Measurements from ENCODE around the gene TMEM192.
A peak's percentile ranks its signal among the peaks of the same experiment; 100 is the strongest.
"Not testable (repeated sequence)": the region's sequence is repeated elsewhere in the genome, so short reads cannot be mapped to it uniquely, and the experiment has no call there.

TMEM192 gene

DNA sequence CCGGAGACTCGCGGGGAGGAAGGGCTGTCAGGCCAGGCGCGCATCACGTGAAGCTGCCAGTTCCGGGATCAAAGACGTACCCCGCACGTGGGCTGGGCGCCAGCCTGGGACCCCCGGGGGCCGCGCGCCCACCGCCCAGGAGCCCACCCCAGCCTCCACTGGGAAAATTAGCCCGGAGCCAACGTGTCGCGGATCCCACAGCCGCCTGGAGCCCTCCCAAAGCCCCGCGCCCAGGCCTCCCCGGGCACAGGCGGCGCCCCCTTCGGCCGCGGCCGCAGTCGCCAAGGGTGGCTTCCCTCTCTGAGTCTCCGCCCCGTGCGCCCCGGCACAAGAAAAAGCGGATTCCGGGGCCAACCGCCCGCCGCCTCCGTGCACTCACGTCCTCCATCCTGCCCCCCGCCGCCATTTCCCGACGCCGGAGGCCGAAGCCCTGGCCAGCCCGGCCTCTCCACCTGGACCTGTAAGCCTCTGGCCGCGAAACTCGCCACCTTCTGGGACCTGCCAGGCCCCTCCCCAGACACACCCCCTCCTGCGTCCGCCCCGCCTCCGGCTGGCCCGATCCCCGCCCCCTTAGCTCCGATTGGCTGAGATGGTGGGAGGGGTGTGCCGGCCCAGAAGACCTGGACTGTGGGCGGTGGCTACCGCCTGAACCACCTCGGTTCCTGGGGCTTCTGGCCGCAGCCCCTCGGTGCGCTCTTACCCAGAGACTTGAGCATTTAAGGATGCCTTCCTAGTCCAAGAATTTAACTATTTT lies at the start of gene TMEM192:
TMEM192 (minus strand) TSS at position 493 of the 754 bp plus-strand sequence; CDS start at position 406, 87 bp downstream.
- peak; percentile 91 for DNase-seq

DNA sequence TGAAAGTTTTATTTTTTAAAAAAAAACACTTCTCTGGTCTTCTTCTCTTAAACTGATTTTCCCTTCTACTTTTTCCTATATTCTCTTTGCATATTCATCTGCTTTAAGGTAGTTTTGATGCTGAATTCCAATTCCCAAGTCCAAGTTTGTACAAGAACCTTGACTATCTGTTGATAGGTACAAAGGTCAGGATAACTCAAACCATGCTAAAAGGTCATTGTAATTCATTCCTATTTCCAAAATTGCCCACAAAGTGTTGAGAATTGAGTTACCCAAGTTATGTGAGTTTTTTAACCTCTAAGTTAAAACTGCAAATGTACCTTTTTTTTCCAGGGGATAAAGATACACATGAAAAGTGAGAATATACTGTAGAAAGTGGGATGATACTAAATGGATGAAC lies 46.1 kb upstream of the TMEM192 start:
- DNase-seq: no peak

DNA sequence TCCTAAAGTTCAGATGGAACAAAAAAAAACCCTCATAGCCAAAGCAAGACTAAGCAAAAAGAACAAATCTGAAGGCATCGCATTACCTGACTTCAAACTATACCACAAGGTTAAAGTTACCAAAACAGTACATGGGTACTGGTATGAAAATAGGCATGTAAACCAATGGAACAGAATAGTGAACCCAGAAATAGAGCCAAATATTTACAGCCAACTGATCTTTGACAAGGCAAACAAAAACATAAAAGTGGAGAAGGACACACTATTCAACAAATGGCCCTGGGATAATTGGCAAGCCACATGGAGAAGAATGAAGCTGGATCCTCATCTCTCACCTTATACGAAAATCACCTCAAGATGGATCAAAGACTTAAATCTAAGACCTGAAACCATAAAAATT lies 44.2 kb upstream of the TMEM192 start:
- no peak for DNase-seq

DNA sequence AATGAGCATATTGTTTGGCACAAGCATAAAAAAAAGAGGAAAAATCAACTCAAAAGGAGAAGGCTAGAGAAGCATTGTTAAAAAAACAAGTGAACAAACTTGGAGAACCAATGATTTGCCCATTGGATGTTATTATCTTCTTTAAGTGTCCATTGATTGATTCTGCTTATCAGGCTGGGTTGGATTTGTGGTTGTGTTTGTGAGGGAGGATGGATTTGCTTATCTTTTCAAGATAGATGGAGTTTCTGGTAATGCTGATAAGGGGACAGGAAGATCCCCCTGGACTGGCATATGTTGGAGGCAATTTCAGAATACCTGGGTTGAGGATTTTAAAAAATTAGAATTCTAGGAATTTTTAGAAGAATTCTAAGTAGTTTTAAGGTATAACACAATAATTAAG lies 41.8 kb upstream of the TMEM192 start:
- DNase-seq: no peak

DNA sequence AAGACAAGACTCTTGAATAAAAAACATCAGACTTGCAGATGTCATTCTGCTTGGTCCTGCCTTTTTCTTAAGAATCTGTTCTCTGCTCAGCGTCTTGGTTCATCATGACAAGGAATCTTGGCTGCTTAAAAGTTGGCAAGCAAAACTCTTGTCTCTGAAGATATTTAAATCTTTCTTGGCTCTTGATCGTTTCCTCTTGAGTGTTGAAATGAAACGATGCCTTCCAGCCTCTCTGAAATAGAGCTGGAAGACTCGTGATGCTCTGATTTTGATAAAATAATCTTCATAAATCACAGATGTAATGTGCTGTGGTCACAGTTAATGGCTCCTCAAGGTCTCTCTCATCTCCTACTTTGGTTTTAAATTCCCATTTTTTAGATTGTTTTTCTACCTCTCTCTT lies 39.9 kb upstream of the TMEM192 start:
- no peak for DNase-seq

DNA sequence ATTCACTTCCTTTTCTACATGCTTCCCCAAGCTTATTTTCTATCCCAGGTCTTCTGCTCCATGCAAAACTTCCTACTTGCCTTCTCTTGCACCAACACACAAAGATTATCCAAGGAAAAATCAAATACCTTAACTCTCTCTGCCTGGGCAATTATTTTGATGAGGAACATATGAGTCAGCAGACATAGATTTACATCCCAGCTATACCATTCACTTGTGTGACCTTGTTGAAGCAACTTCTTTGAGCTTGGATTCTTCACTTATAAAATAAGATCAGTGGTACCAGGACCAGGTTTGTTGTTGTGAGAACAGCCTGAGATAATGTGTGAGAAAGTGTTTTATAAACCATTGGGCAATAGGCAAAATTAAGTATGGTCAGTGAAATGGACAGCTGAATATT lies 39.1 kb upstream of the TMEM192 start:
- no peak for DNase-seq

DNA sequence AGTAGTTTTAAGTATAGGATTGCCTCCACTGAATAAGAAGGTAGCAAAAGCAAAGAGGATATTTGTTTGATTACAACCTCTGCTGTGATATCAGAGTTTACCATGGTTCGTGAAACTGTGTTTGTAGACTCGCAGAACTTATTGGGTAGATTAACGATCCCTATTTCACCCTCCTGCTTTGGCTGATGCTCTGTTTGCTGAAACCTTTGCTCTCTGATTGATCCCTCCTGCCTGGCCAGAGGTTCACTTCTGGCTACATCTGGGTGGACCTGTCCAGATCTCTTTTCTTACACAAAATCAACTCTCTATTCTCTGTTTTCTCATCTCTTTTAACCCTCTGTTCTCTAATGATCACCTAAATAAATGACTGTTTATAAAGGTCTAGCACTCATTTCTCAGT lies 37.9 kb upstream of the TMEM192 start:
- no peak for DNase-seq

DNA sequence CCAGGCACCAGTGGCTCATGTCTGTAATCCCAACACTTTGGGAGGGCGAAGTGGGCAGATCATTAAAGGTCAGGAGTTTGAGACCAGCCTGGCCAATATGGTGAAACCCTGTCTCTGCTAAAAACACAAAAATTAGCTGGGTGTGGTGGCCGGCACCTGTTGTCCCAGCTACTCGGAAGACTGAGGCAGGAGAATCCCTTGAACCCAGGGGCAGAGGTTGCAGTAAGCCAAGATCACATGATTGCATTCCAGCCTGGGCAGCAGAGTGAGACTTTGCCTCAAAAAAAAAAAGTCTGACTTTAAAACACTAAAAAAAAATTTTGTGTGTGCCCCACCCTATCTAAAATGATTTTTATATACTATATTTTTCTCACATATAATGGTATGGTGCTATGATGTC lies 26.2 kb upstream of the TMEM192 start:
- DNase-seq: no peak

DNA sequence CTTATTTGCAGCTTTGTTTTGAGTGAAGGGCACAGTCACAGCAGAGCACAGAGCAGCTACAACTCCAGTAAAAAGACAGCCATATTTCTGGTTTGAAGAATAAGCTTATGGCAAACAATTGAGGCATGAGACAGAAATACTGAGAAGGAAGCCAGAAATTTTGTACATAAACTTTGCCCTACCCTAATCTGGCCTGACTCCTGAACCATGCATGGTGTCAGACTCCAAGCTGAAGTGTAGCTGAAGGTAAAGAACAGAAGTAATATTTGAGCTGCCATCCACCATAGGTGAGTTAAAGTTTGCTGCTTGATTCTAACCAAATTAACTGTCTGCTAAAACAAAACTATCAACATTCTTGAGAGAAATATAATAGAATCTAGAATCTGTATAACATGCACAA lies 24.5 kb upstream of the TMEM192 start:
- no peak for DNase-seq

DNA sequence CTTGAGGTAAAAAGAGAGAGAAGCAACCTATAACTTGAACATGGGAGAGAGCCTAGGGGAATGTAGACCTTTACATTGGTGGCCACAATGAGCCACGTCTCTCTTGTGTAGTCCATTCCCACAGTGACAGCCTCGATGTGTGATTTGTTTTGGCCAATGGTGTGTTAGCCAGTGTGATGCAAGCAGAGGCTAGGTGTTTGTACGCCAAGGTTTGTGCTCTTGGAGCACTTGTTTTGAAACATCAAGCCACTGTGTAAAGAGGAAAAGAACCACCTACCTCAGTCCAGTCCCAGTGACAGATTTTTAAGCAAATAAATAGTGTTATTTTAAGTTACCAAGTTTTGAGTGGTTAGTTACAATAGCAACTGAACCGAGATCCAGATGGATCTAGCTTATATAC lies 23.9 kb upstream of the TMEM192 start:
- no peak for DNase-seq

DNA sequence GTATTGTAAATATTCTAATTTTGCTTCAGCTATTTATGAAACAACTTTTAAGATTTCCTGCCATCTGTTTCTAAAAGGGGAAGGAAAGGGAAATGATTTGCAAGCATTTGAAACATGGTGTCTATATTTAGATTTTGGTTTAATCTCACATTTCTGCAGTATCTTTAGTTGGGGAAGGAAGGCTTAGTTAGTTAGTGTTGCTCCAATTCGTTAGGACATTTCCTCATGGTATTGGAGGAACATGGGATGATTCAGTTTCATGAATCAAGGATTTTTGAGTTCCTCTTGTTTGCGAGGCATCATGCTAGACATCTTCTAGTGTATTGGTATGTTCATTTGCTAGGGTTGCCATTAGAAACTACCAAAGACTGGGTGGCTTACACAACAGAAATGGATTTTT lies 20.5 kb upstream of the TMEM192 start:
- no peak for DNase-seq

DNA sequence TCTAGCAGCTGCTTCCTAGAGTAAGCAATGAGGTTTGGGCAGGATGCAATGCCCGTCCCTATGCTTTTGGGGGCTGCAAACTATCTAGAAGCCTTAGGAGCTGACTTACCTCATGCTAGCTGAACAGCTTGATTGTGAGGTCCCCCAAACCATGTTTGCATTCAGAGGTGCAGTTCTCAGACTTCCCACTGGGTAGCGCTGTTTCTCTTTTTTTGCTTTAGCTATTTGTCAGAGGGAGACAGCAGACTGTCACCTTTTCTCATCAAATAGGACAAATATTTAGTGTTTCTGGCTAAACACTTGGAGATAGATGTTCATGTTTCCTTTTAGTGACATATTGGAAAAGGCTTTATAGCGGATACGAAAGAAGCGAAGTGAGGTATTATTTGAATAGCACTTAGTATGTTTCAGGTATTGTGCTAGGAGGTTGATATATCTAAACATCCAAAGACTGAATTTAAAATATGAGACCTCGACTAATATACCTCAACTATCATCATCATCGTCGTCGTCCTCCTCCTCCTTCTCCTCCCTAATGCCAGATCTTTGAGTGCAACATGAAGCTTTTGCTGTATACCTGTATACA lies 18.7 kb upstream of the TMEM192 start:
- peak; percentile 78 for DNase-seq

DNA sequence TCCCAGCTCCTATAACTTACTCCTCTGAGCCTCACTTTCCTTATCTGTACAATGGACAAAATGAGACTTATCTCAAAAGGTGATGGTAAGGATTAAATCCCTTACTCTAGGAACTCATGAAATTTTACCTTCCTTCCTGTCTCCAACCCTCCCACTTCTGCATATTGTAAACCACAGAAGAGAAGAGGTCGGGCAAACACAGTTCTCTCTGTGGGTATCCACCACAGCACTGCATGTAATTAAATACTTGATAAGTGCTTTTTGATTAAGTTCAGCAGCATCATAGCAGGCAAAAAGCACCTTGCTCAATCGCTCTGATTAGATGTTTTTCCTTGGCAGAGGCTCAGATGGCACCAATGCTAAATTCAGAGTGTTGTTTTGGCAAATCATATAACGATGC lies 17.3 kb upstream of the TMEM192 start:
- DNase-seq: no peak

DNA sequence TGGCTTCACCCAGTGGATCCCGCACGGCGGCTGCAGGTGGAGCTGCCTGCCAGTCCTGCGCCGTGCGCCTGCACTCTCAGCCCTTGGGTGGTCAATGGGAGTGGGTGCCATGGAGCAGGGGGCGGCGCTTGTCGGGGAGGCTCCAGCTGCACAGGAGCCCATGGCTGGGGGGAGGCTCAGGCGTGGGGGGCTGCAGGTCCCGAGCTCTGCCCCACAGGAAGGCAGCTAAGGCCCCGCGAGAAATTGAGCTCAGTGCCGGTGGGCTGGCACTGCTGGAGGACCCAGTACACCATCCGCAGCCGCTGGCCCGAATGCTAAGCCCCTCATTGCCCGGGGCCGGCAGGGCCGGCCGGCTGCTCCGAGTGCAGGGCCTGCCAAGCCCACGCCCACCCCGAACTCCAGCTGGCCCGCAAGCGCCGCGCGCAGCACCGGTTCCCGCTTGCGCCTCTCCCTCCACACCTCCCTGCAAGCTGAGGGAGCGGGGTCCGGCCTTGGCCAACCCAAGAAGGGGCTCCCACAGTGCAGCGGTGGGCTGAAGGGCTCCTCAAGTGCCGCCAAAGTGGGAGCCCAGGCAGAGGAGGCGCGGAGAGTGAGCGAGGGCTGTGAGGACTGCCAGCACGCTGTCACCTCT lies 13.3 kb upstream of the TMEM192 start:
- DNase-seq: not testable (repeated sequence)

DNA sequence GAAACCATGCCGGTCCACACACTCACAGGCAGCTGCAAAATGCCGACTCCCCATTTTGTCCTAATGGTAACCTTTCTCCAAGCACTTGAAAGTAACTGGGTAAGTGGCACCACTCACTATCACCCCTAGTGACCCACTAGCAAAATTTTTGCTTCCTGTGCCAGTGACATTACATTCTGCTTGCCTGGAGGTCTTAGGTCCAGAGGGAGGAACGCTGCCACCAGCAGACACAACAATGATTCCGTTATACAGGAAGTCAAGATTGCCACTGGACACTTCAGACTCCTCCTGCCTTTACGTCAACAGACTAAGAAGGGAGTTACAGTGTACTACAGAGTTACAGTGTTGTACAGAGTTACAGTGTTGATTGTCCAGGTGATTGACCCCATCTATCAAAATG lies 11.8 kb upstream of the TMEM192 start:
- DNase-seq: no peak

DNA sequence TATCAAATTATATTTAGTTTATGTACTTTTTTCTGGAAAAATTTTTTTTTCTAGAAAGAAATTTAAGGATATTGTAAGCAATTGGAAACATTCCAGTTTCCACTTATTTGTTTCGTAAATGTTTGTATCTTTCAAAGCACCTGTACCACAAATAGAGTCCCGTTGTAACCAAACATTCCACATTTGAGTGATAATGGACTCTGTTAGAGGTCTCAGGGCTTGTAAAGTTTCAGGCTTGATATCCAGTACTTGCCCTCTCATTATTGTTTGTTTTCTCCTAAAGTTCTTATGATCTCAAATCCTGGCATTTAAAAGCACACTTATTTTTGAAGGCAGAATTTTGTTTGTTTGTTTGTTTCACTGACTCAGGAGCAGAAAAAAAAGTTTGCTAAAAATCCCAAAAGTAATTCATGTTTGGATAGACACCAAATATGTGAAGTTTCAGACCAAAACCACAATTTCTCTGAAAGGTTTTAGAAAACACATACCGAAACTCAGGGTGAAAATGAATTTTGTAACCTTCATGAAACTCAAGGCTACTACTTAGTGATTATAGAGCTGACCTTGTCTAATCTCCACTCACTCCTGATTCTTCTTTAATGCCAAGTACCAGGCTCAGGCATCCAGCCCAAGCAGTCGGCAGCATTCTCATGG lies 5.7 kb upstream of the TMEM192 start:
- no peak for DNase-seq

DNA sequence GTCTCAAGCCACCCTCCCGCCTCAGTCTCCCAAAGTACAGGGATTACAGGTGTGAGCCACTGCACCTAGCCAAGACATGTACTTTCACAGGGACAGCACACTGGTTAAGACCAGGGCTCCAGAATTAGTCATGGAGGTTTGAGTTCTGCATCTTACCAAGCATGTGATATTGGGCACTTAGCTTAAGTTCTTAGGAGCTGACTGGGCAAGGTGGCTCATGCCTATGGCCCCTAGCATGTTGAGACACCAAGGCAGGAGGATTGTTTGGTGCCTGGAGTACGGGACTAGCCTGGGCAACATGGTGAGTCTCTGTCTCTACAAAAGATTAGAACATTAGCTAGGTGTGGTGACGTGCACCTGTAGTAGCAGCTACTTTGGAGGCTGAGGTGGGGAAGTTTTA lies 2.6 kb upstream of the TMEM192 start:
- DNase-seq: no peak

DNA sequence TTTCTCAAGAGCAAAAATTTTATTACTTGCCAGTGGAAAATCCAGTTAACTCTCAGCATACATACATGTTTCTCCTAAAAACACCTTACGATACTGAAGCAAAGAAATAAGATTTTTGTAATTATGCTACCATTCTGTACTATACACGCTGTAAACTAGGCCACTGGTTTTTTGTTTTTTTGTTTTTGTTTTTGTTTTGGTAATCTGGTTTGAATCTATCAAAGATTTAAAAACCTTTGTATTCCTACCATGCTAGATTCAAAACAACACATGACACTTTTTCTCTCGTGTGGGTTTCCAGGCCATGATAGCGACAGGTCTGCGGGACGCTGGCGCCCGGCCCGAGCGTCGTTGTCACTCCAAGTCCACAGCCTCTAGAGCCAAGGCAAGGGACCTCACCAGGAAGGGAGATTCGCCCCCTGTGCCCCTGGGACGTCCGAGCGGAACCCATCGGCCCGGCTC lies 723 bp downstream of the TMEM192 start:
- no peak for DNase-seq

DNA sequence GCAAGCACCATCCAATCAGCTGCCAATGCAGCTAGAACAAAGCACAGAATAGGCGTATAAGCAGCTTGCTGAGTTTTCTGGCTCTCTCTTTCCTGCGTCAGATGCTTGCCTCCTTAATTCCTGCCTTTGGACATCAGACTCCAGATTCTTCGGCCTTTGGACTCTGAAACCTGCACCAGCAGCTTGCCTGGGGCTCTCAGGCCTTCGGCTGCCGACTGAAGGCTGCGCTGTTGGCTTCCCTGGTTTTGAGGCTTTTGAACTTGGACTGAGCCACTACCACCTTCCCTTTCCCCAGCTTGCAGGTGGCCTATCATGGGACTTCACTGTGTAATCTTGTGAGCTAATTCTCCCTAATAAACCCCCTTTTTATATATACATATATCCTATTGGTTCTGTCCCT lies 6.1 kb downstream of the TMEM192 start:
- DNase-seq: no peak

DNA sequence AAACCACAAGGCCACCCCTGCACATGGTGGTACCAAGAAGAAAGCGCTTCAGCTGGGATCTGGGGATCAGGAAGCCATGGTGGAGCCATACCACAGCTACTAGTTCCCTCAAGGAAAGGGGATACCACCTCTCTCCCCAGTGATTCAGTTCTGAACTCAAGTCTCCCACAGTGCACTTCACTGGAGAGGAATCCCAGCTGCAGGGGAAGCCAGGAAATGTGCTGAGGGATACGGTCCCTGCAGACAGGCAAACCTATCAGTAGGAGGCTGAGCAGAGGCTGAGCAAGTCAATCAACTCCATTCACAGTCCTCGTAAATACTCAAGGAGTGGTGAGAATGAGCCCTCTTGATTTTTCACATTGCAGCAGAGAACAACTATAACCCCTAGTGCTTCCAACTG lies 11.0 kb downstream of the TMEM192 start:
- no peak for DNase-seq

DNA sequence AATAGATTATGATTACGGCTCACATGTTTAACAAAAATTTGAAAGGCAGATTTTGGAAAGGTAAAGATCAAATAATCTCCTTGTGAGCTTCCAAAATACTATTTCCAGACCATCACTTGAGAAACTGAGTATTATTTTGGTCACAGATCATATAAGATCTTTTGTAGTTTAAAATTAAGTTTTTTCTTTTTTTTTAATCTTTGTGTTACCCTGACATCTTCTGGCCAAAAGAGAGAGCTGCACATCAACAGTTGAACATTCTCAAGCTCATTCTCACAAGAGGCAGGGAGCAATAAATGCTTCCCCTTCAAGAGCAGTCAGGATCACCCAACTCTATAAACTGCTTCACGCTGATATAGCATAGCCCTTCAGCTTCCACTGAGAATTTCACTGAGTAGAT lies 15.9 kb downstream of the TMEM192 start:
- DNase-seq: no peak

DNA sequence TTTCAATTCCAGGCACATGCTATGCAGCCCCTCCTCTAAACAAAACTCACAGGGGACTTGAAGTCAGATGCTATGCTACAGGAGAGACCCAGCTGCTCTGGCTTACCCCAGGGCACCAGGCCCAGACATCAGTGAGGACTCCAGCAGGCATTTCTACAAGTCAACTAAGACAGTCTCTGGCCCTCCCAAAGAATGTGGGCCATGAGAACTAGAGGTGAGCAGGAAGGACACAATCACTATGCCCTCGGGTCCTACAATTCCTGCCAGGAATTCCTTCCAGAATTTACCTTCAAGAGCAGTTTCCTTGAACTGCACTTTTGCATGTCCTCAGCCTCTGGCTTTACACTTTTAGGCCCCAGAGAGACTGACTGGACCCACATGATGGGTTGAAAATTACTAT lies 17.4 kb downstream of the TMEM192 start:
- DNase-seq: no peak

DNA sequence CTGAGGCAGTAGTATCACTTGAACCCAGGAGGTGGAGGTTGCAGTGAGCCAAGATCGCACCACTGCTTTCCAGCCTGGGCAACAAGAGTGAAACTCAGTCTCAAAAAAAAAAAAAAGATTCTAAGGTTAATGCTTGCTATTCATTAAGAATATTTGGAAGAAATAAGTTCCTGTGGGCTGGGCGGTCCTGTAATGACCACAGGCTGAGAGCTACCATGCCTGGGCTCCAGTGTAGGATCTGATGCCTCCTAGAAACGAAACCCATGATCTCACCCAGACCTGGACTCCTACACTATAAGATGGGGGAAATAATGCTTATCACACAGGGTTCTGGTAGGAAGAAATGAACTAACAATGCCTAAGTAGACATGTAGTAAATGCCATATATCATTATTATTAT lies 17.8 kb downstream of the TMEM192 start:
- no peak for DNase-seq

DNA sequence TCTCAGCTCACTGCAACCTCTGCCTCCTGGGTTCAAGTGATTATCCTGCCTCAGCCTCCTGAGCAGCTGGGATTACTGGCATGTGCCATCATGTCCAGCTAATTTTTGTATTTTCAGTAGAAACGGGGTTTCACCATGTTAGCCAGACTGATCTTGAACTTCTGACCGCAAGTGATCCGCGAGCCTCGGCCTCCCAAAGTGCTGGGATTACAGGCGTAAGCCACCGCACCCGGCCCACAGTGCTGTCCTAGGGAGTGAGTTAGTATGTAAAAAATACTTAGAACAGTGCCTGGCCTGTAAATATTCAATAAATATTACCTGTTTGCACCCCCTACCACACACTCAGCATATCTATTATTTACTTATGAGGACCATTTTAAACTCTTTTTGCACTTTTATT lies 20.5 kb downstream of the TMEM192 start:
- DNase-seq: not testable (repeated sequence)
